Peyer's patch (tissue), 4 donors: ENCODE data around the gene TTLL10. TPM values are rescaled to one million over a fixed set of nuclear protein-coding genes. Genes with fewer than 3 reads are reported as not detected.

Experiments
- DNase-seq, 3 donors: peaks; one replicate each; pipeline ENCODE4 v3.0.0-alpha.2; 2017 to 2019
- H3K27ac ChIP-seq, 4 donors: fragments of 200-600 bp; sonication (generic); one replicate each; pipeline ENCODE4 v1.5.1; 2016 to 2019
- H3K27me3 ChIP-seq, 2 donors: fragments of 200-600 bp; sonication (generic); one replicate each; pipeline ENCODE4 v1.5.1; 2019
- H3K36me3 ChIP-seq, 3 donors: fragments of 200-600 bp; sonication (generic); one replicate each; pipeline ENCODE4 v1.5.1; 2016 to 2019
- H3K4me1 ChIP-seq, 4 donors: fragments of 200-600 bp; sonication (generic); one replicate each; pipeline ENCODE4 v1.5.1; 2016 to 2019
- H3K4me3 ChIP-seq, 4 donors: fragments of 200-600 bp; sonication (generic); 1 replicate in 3 of 4; 2 replicates in 1 of 4; pipeline ENCODE4 v1.5.1; 2016 to 2019; ENCODE audit warnings: mild to moderate bottlenecking in 1 of 4
- H3K9me3 ChIP-seq, 4 donors: fragments of 200-600 bp; sonication (generic); one replicate each; pipeline ENCODE4 v1.5.1; 2016 to 2019; ENCODE audit warnings: mild to moderate bottlenecking in 1 of 4
- POLR2A ChIP-seq, 2 donors: fragments of 450-650 bp; IDR thresholded peaks; one replicate each; pipeline ENCODE4 v1.5.1; 2017; ENCODE audit warnings: antibody characterized with exemption in 2 of 2, mild to moderate bottlenecking in 2 of 2, moderate library complexity in 2 of 2
- total RNA-seq, 4 donors: library from RNA; depleted of rRNA; stranded (reverse); fragments of >200 nt; gene quantifications; one replicate each; pipeline ENCODE4 v1.1.0, GENCODE V29; 2016
- TF ChIP-seq, protein P1 (sequence below), 6 experiments: fragments of 450-650 bp in 4 of 6; fragments of 200-600 bp in 2 of 6; sonication (generic) in 1 of 6; IDR thresholded peaks; one replicate each; pipeline ENCODE4 v1.5.1; 2017 to 2019; ENCODE audit warnings: antibody characterized with exemption in 6 of 6, mild to moderate bottlenecking in 3 of 6, moderate library complexity in 1 of 6

Gene TTLL10
- total RNA-seq, 4 donors from 2014 or later = 1.6 to 3.6 (median 1.8) TPM; not detected in 1

- DNase-seq = no peak
- no peak overlapping the region for H3K27ac ChIP-seq
- H3K27me3 ChIP-seq = peaks cover 0 to 14% of the 10 kb centered on the region in 2 donors
- H3K36me3 ChIP-seq = no peaks in the 10 kb centered on the region
- H3K9me3 ChIP-seq = no peaks in the 10 kb centered on the region
- H3K4me1 ChIP-seq = peaks cover 3 to 31% (median 10%) of the 10 kb centered on the region in 4 donors
- no peak overlapping the region for H3K4me3 ChIP-seq
- TF ChIP-seq POLR2A (IDR thresholded peaks at IDR 0.05) = no peak
- TF ChIP-seq, protein P1, sequence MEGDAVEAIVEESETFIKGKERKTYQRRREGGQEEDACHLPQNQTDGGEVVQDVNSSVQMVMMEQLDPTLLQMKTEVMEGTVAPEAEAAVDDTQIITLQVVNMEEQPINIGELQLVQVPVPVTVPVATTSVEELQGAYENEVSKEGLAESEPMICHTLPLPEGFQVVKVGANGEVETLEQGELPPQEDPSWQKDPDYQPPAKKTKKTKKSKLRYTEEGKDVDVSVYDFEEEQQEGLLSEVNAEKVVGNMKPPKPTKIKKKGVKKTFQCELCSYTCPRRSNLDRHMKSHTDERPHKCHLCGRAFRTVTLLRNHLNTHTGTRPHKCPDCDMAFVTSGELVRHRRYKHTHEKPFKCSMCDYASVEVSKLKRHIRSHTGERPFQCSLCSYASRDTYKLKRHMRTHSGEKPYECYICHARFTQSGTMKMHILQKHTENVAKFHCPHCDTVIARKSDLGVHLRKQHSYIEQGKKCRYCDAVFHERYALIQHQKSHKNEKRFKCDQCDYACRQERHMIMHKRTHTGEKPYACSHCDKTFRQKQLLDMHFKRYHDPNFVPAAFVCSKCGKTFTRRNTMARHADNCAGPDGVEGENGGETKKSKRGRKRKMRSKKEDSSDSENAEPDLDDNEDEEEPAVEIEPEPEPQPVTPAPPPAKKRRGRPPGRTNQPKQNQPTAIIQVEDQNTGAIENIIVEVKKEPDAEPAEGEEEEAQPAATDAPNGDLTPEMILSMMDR (IDR thresholded peaks at IDR 0.05) = no peak
Measured at GRCh38 chr1:1236945-1237873, 63.5 kb downstream of the TTLL10 start.

DNA sequence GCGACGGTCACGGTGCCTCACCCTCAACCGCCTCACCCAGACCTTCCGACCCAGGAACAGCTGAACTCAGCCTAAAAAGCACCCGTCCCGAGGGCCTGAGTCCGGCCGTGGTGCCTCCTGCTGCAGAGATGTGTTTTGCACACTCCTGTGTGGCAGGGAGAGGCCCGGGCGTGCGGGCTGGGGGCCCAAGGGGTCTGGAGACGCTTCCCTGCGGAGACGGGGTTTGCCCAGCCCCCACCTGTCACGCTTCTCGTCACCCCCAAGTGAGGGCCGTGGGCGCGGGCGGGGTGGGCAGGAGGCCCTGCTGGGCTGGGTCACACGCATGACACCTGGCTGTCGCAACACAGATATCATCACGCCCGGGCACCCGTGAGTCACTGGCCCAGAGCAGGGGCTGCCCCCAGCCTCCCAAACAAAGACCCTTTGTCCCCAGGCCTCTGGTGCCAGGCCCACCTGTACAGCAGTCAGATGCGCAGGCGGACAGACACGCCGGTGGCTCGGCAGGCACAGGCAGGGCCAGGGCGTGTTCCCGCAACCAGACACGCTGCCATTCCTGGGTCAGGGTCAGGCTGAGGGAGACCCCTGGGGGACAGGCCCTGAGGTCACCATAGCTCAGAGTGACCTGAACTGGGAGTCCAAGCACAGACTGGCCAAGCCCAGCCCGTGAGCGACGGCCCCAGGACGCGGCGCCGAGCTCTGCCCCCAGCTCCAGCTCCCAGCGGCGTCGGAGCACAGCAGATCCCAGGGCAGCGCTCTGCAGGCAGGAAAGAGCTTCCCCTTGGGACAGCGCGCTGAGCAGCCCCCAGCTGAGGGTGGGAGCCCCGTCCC is 64.4 kb downstream of the TTLL10 start:
- no peak overlapping the region for H3K4me3 ChIP-seq
- no peaks in the 10 kb centered on the region for H3K9me3 ChIP-seq
- TF ChIP-seq POLR2A (IDR thresholded peaks at IDR 0.05) = no peak
- TF ChIP-seq, protein P1 (IDR thresholded peaks at IDR 0.05) = no peak
- H3K27me3 ChIP-seq = peaks cover 0 to 14% of the 10 kb centered on the region in 2 donors
- no peak overlapping the region for H3K27ac ChIP-seq
- H3K36me3 ChIP-seq = no peaks in the 10 kb centered on the region
- no peak for DNase-seq
- H3K4me1 ChIP-seq = peaks cover 3 to 24% (median 5%) of the 10 kb centered on the region in 4 donors

DNA sequence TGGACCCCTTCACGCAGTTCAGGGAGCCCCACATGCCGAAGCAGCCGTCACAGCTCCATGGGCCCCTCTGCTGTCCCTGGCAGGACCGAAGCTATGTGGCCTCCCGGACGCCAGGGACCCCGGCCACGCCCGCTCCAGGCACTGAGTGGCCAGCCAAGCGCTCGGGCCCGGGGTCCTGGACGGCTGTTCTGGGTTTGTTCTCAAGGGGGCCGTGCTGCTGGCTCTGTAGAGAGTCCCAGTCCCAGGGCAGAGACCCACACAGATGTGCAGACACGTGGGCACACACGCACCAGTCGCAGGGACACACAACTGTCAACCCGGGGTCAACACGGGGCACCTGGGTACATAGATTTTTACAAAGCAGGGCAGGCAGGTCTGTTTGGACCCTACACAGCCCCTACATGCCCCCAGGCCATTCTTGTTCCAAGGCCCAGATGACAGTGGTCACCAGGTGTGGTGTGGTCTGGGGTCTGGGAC is 65.1 kb downstream of the TTLL10 start:
- TF ChIP-seq, protein P1 (IDR thresholded peaks at IDR 0.05) = no peak
- no peak for TF ChIP-seq POLR2A (IDR thresholded peaks at IDR 0.05)
- Histone ChIP-seq H3K9me3 (no peaks in the 10 kb centered on the region), H3K4me3 (no peak overlapping the region), H3K27ac (no peak overlapping the region), H3K36me3 (no peaks in the 10 kb centered on the region), H3K4me1 (peaks cover 0 to 22% (median 4%) of the 10 kb centered on the region in 4 donors), H3K27me3 (peaks cover 0 to 14% of the 10 kb centered on the region in 2 donors)
- no peak for DNase-seq

DNA sequence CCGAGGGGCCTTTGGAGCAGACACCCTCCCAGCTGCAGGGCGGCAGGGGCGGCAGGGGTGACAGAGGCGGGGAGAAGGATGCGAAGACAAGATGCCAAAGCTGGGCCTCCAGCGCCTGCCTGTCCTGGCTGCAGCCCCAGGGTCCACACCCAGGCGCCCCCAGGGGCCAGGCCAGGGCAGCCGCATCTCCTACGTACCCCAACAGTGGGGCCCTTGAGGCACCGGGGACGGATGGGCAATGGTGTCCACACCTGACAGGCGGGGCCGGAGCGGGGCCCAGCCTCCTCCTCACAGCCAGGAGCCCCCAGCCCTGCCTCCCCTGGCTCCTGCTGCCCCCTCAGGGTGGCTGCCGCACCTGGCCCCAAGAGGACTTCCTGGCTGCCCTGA is 65.5 kb downstream of the TTLL10 start:
- Histone ChIP-seq H3K27ac (no peak overlapping the region), H3K27me3 (peaks cover 0 to 14% of the 10 kb centered on the region in 2 donors), H3K36me3 (no peaks in the 10 kb centered on the region), H3K4me1 (peaks cover 0 to 22% (median 4%) of the 10 kb centered on the region in 4 donors), H3K9me3 (no peaks in the 10 kb centered on the region), H3K4me3 (no peak overlapping the region)
- DNase-seq = no peak
- no peak for TF ChIP-seq POLR2A (IDR thresholded peaks at IDR 0.05)
- TF ChIP-seq, protein P1 (IDR thresholded peaks at IDR 0.05) = no peak

DNA sequence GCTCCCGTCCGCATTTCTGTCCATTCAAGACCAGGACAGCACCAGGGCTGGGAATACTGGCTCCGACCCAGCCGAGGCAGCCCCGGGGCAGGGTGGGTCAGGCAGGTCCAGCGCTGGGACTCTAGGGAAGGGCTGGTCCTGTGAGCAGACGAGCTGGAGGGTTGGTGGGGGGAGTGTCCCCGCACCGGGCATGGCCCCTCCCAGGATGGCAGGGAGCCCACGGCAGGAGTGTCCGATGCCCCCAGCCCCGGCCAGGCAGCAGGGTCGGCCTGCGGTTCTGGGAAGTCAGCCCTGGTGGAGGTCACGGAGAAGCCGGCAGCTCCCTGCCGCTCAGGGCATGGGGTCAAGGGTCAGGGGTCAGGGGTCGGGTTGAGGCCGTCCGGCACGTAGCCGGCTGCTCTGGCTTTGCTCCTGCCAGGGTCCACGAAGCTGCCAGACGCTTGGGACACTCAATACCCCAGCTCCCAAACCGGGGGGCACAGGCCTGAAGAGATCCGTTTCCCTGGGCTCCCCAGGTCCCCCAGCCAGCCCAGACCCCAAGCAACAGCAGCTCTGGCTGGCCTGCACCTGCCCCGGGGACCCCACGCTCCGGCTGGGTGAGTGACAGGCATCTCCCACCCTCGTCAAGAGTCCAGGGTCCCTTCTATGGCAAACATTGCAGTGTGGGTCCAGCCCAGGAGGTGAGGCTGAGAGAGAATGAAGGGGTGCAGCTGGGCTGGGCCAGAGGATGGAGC is 66.1 kb downstream of the TTLL10 start:
- Histone ChIP-seq H3K27ac (no peak overlapping the region), H3K4me1 (peaks cover 0 to 22% (median 4%) of the 10 kb centered on the region in 4 donors), H3K27me3 (peaks cover 0 to 14% of the 10 kb centered on the region in 2 donors), H3K36me3 (no peaks in the 10 kb centered on the region), H3K9me3 (no peaks in the 10 kb centered on the region), H3K4me3 (no peak overlapping the region)
- no peak for DNase-seq
- TF ChIP-seq, protein P1 (IDR thresholded peaks at IDR 0.05) = no peak
- no peak for TF ChIP-seq POLR2A (IDR thresholded peaks at IDR 0.05)
